Skeletal muscle cell (primary cell): ENCODE measurements around the gene DNPH1.

Experiments
- DNase-seq: peaks from one replicate; pipeline ENCODE4 v3.0.0-alpha.2; 2010; ENCODE audit warnings: low read depth
- H3K4me3 ChIP-seq: 2 replicates; pipeline ENCODE4 v1.5.1; 2011; ENCODE audit warnings: low read depth, mild to moderate bottlenecking, control low read depth, low read length, moderate library complexity

Gene DNPH1

GRCh38 chr6:43219814-43220213, 9.5 kb downstream of the DNPH1 start:
- H3K4me3 ChIP-seq = no peak overlapping the region
- no peak for DNase-seq

GRCh38 chr6:43219119-43219518, 10.2 kb downstream of the DNPH1 start:
- DNase-seq = no peak

GRCh38 chr6:43217351-43217750, 11.9 kb downstream of the DNPH1 start:
- DNase-seq = no peak
- H3K4me3 ChIP-seq = no peak overlapping the region

More at GRCh38 chr6:43219119-43219518, 10.2 kb downstream of the DNPH1 start:
- no peak overlapping the region for H3K4me3 ChIP-seq

- DNase-seq = no peak
- no peak overlapping the region for H3K4me3 ChIP-seq
Observed at GRCh38 chr6:43216200-43216599, 13.1 kb downstream of the DNPH1 start.

- no peak overlapping the region for H3K4me3 ChIP-seq
- DNase-seq = no peak
Observed at GRCh38 chr6:43215066-43215465, 14.2 kb downstream of the DNPH1 start.

- DNase-seq = no peak
- no peak overlapping the region for H3K4me3 ChIP-seq
Observed at GRCh38 chr6:43213431-43213830, 15.8 kb downstream of the DNPH1 start.

GRCh38 chr6:43211955-43212354, 17.3 kb downstream of the DNPH1 start:
- no peak for DNase-seq
- no peak overlapping the region for H3K4me3 ChIP-seq

GRCh38 chr6:43207286-43207685, 22.0 kb downstream of the DNPH1 start:
- no peak overlapping the region for H3K4me3 ChIP-seq
- no peak for DNase-seq

- no peak for DNase-seq
- no peak overlapping the region for H3K4me3 ChIP-seq
Observed at GRCh38 chr6:43205849-43206248, 23.4 kb downstream of the DNPH1 start.

- H3K4me3 ChIP-seq = no peak overlapping the region
- no peak for DNase-seq
Observed at GRCh38 chr6:43204271-43205105, 24.8 kb downstream of the DNPH1 start.

GRCh38 chr6:43203718-43204095, 25.6 kb downstream of the DNPH1 start:
- no peak overlapping the region for H3K4me3 ChIP-seq
- no peak for DNase-seq

GRCh38 chr6:43203029-43203717, 26.1 kb downstream of the DNPH1 start:
- no peak overlapping the region for H3K4me3 ChIP-seq
- no peak for DNase-seq

GRCh38 chr6:43202451-43202850, 26.8 kb downstream of the DNPH1 start:
- no peak overlapping the region for H3K4me3 ChIP-seq
- no peak for DNase-seq

- DNase-seq = no peak
- H3K4me3 ChIP-seq = no peak overlapping the region
Observed at GRCh38 chr6:43200541-43200940, 28.7 kb downstream of the DNPH1 start.

- no peak for DNase-seq
- no peak overlapping the region for H3K4me3 ChIP-seq
Observed at GRCh38 chr6:43199912-43200311, 29.4 kb downstream of the DNPH1 start.

GRCh38 chr6:43196337-43196736, 32.9 kb downstream of the DNPH1 start:
- no peak overlapping the region for H3K4me3 ChIP-seq
- DNase-seq = no peak

- no peak overlapping the region for H3K4me3 ChIP-seq
- DNase-seq = no peak
Observed at GRCh38 chr6:43193929-43194328, 35.4 kb downstream of the DNPH1 start.

- no peak overlapping the region for H3K4me3 ChIP-seq
- DNase-seq = no peak
Observed at GRCh38 chr6:43192911-43193310, 36.4 kb downstream of the DNPH1 start.

GRCh38 chr6:43189776-43190304, 39.4 kb downstream of the DNPH1 start:
- H3K4me3 ChIP-seq = no peak overlapping the region
- no peak for DNase-seq

GRCh38 chr6:43188426-43188825, 40.9 kb downstream of the DNPH1 start:
- DNase-seq = no peak
- H3K4me3 ChIP-seq = no peak overlapping the region

GRCh38 chr6:43187821-43188220, 41.5 kb downstream of the DNPH1 start:
- DNase-seq = no peak
- no peak overlapping the region for H3K4me3 ChIP-seq
